ENCODE data around the gene NFIB. TPM values are rescaled to one million over a fixed set of nuclear protein-coding genes. Genes with fewer than 3 reads are reported as not detected.

NFIB gene
- total RNA-seq, 1 experiment from 2014 or later, result 75.8 TPM

DNA sequence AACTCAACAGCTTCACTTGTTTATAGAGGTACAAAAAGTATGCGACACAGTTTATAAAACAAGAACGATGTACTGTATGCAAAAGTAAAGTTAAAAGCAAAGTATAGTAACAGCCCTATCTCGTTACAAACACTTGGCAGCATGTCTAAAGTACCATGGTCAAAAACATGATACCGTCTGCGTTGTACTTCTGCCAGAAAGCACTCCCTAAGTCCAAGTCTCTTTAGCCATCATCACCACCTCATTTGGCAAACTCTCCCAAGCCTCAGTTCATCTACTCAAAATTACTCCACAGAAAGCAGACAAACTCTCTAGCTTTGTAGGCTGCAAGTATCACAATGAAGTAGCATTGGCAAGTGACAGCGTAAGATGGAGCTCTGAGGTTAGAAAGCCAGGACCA lies 73.4 kb downstream of the NFIB start:
- H3K9me3 Mint-ChIP-seq (ENCODE audit: low read depth, unreplicated experiment), result no peaks in the 10 kb centered on the region
- no peaks in the 10 kb centered on the region for H3K27me3 Mint-ChIP-seq (ENCODE audit: unreplicated experiment)
- H3K4me1 Mint-ChIP-seq (ENCODE audit: low read depth, unreplicated experiment), result peaks cover 52% of the 10 kb centered on the region
- intact Hi-C loops (cut with micrococcal nuclease; ENCODE audit: unreplicated experiment), result no loop called here
- BruUV-seq (replicated peaks), result no TSS peak
- H3K27ac Mint-ChIP-seq (ENCODE audit: unreplicated experiment), result no peak overlapping the region
- CTCF ChIA-PET, result no interaction called here
- H3K4me3 Mint-ChIP-seq (ENCODE audit: low read depth, unreplicated experiment), result no peak overlapping the region
- no peak for DNase-seq
- H3K36me3 Mint-ChIP-seq (ENCODE audit: insufficient read depth, unreplicated experiment), result peaks cover 4% of the 10 kb centered on the region
- TF ChIP-seq CTCF (IDR thresholded peaks at IDR 0.05; ENCODE audit: unreplicated experiment), result no peak

GRCh38 chr9:14238518-14238917 lies 75.4 kb downstream of the NFIB start:
- BruUV-seq (replicated peaks), result no TSS peak
- Mint-ChIP-seq H3K9me3 (ENCODE audit: low read depth, unreplicated experiment) (no peaks in the 10 kb centered on the region), H3K4me1 (ENCODE audit: low read depth, unreplicated experiment) (peaks cover 37% of the 10 kb centered on the region), H3K27me3 (ENCODE audit: unreplicated experiment) (no peaks in the 10 kb centered on the region), H3K36me3 (ENCODE audit: insufficient read depth, unreplicated experiment) (no peaks in the 10 kb centered on the region), H3K4me3 (ENCODE audit: low read depth, unreplicated experiment) (peak overlapping the region; percentile 37), H3K27ac (ENCODE audit: unreplicated experiment) (peak overlapping the region; percentile 90)
- intact Hi-C loops (cut with micrococcal nuclease; ENCODE audit: unreplicated experiment), result no loop called here
- no peak for TF ChIP-seq CTCF (IDR thresholded peaks at IDR 0.05; ENCODE audit: unreplicated experiment)
- DNase-seq, result peak; percentile 15
- CTCF ChIA-PET, result no interaction called here

DNA sequence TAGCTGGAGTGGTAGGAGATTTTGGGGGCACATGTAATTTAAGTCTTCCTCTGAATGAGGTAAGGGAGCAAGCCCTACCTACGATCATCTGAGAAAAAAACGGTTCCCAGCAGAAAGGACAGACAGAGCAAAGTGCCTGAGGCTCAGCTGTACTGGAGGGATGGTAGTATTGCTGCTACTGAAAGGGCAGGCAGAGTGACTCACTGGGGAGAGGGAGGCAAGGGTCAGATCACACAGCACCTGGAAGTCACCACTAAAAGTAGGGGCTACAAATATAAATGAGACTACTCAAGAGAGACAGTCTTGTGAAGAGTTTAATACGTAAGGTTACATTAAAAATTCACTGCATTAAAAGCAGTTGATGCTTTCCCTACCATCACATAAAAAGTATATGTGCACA lies 75.9 kb downstream of the NFIB start:
- no TSS peak for BruUV-seq (replicated peaks)
- Mint-ChIP-seq H3K4me3 (ENCODE audit: low read depth, unreplicated experiment) (peak overlapping the region; percentile 37), H3K4me1 (ENCODE audit: low read depth, unreplicated experiment) (peaks cover 37% of the 10 kb centered on the region), H3K36me3 (ENCODE audit: insufficient read depth, unreplicated experiment) (no peaks in the 10 kb centered on the region), H3K27me3 (ENCODE audit: unreplicated experiment) (no peaks in the 10 kb centered on the region), H3K27ac (ENCODE audit: unreplicated experiment) (peak overlapping the region; percentile 90), H3K9me3 (ENCODE audit: low read depth, unreplicated experiment) (no peaks in the 10 kb centered on the region)
- DNase-seq, result peak; percentile 17
- no peak for TF ChIP-seq CTCF (IDR thresholded peaks at IDR 0.05; ENCODE audit: unreplicated experiment)
- CTCF ChIA-PET, result no interaction called here
- intact Hi-C loops (cut with micrococcal nuclease; ENCODE audit: unreplicated experiment), result no loop called here

- no TSS peak for BruUV-seq (replicated peaks)
- TF ChIP-seq CTCF (IDR thresholded peaks at IDR 0.05; ENCODE audit: unreplicated experiment), result no peak
- no peaks in the 10 kb centered on the region for H3K36me3 Mint-ChIP-seq (ENCODE audit: insufficient read depth, unreplicated experiment)
These were observed 77.3 kb downstream of the NFIB start for GRCh38 chr9:14236591-14236990.

More at GRCh38 chr9:14236591-14236990, 77.3 kb downstream of the NFIB start:
- Mint-ChIP-seq H3K9me3 (ENCODE audit: low read depth, unreplicated experiment) (no peaks in the 10 kb centered on the region), H3K4me3 (ENCODE audit: low read depth, unreplicated experiment) (no peak overlapping the region), H3K27me3 (ENCODE audit: unreplicated experiment) (no peaks in the 10 kb centered on the region), H3K4me1 (ENCODE audit: low read depth, unreplicated experiment) (peaks cover 37% of the 10 kb centered on the region), H3K27ac (ENCODE audit: unreplicated experiment) (no peak overlapping the region)
- DNase-seq, result no peak
- intact Hi-C loops (cut with micrococcal nuclease; ENCODE audit: unreplicated experiment), result no loop called here
- CTCF ChIA-PET, result no interaction called here

All from Calu3 (cell line).